H1 (cell line): ENCODE measurements around the gene CEP192. TPM values are rescaled to one million over a fixed set of nuclear protein-coding genes. Genes with fewer than 3 reads are reported as not detected.
"Not testable (repeated sequence)": the region's sequence is repeated elsewhere in the genome, so short reads cannot be mapped to it uniquely, and the experiment has no call there.

Experiments
- CTCF ChIA-PET: fragments of 300-600 bp; sonication (Branson Sonifier 250); formaldehyde crosslinking; loops from one replicate; lab custom pipeline; 2021; ENCODE audit not compliant: partially characterized antibody; lab: Charles Lee
- POLR2A ChIA-PET: fragments of 300-600 bp; sonication (Branson Sonifier 250); formaldehyde crosslinking; loops from one replicate; lab custom pipeline; 2021; ENCODE audit warnings: inconsistent platforms; ENCODE audit not compliant: partially characterized antibody; lab: Charles Lee
- DNase-seq, 2 experiments: peaks; one replicate each; pipeline versions ENCODE4 v3.0.0 to v3.0.0-alpha.2; 2010 to 2022; ENCODE audit warnings: low spot score in 2 of 2, low read depth in 1 of 2, mixed read lengths in 1 of 2
- FAIRE-seq: peaks from 2 replicates; lab custom pipeline; 2011; peaks lifted over from hg19 to GRCh38; lab: Jason Lieb, UNC
- H2AFZ ChIP-seq: 2 replicates; pipeline ENCODE4 v1.8.1; 2012; ENCODE audit warnings: low read length, inconsistent platforms
- H2AK5ac ChIP-seq: 2 replicates; pipeline ENCODE4 v1.6.1; 2013; ENCODE audit warnings: low read depth, low read length
- H2BK120ac ChIP-seq: replicated peaks from 2 replicates; pipeline ENCODE3; 2013; ENCODE audit warnings: low read depth, low read length, inconsistent platforms
- H2BK12ac ChIP-seq: 2 replicates; pipeline ENCODE4 v1.6.1; 2013; ENCODE audit warnings: low read depth, low read length
- H2BK15ac ChIP-seq: 2 replicates; pipeline ENCODE4 v1.6.1; 2013; ENCODE audit warnings: low read length
- H2BK20ac ChIP-seq: 2 replicates; pipeline ENCODE4 v1.6.1; 2013; ENCODE audit warnings: low read length
- H2BK5ac ChIP-seq: 2 replicates; pipeline ENCODE4 v1.6.1; 2013; ENCODE audit warnings: low read depth, low read length
- H3K14ac ChIP-seq: 2 replicates; pipeline ENCODE4 v1.6.1; 2013; ENCODE audit warnings: inconsistent platforms; ENCODE audit not compliant: insufficient read length
- H3K18ac ChIP-seq: 2 replicates; pipeline ENCODE4 v1.6.1; 2013; ENCODE audit warnings: low read length; ENCODE audit errors: extremely low read depth
- H3K23ac ChIP-seq: 2 replicates; pipeline ENCODE4 v1.6.1; 2013; ENCODE audit warnings: inconsistent platforms; ENCODE audit not compliant: insufficient read length
- H3K23me2 ChIP-seq: 2 replicates; pipeline ENCODE4 v1.6.1; 2013; ENCODE audit warnings: low read depth, low read length
- H3K27ac ChIP-seq: 2 replicates; pipeline ENCODE4 v1.6.1; 2011; ENCODE audit warnings: low read depth, low read length, inconsistent platforms
- H3K27me3 ChIP-seq, 4 experiments: replicated peaks in 1 of 4; 1 replicate in 1 of 4; 2 replicates in 3 of 4; pipeline versions ENCODE4 v1.6.1 to v1.8.1; 2011 to 2013; ENCODE audit warnings: low read length in 3 of 4, mild to moderate bottlenecking in 3 of 4, inconsistent platforms in 2 of 4, mixed read lengths in 2 of 4, moderate library complexity in 1 of 4; ENCODE audit not compliant: control insufficient read depth in 3 of 4, insufficient read depth in 3 of 4; ENCODE audit errors: extremely low read depth in 1 of 4
- H3K36me3 ChIP-seq, 4 experiments: 2 replicates each; pipeline versions ENCODE4 v1.6.1 to v1.8.1; 2011 to 2013; ENCODE audit warnings: mild to moderate bottlenecking in 4 of 4, low read length in 3 of 4, moderate library complexity in 2 of 4, control low read depth in 1 of 4, inconsistent platforms in 1 of 4; ENCODE audit not compliant: insufficient read depth in 4 of 4, control insufficient read depth in 2 of 4
- H3K4ac ChIP-seq: replicated peaks from 2 replicates; pipeline ENCODE3; 2013; ENCODE audit warnings: low read length, low read depth, mixed read lengths, inconsistent platforms; ENCODE audit not compliant: insufficient read length
- H3K4me1 ChIP-seq, 4 experiments: replicated peaks in 1 of 4; 1 replicate in 1 of 4; 2 replicates in 3 of 4; pipeline versions ENCODE4 v1.6.1 to v1.8.1; 2011 to 2013; ENCODE audit warnings: low read length in 3 of 4, inconsistent platforms in 2 of 4, mixed read lengths in 1 of 4; ENCODE audit not compliant: insufficient read depth in 4 of 4, control insufficient read depth in 3 of 4
- H3K4me2 ChIP-seq, 2 experiments: 2 replicates each; pipeline versions ENCODE4 v1.6.1 to v1.8.1; 2011 to 2013; ENCODE audit warnings: low read depth in 2 of 2, low read length in 2 of 2, control low read depth in 1 of 2, inconsistent platforms in 1 of 2, mild to moderate bottlenecking in 1 of 2; ENCODE audit not compliant: insufficient read depth in 1 of 2
- H3K4me3 ChIP-seq, 4 experiments: fragments of 200-600, 300-600 bp in 1 of 4; sonication (generic), shearing (Covaris generic), sonication (Bioruptor Twin) in 1 of 4; 2 replicates each; pipeline versions ENCODE4 v1.5.1 to v1.8.1; 2011 to 2016; ENCODE audit warnings: low read length in 4 of 4, low read depth in 3 of 4, control low read depth in 2 of 4, inconsistent platforms in 2 of 4, mild to moderate bottlenecking in 2 of 4, mixed read lengths in 1 of 4, moderate library complexity in 1 of 4; ENCODE audit not compliant: insufficient read depth in 2 of 4; ENCODE audit errors: extremely low read depth in 1 of 4
- H3K56ac ChIP-seq: replicated peaks from 2 replicates; pipeline ENCODE3; 2013; ENCODE audit warnings: low read depth, mild to moderate bottlenecking, mixed read lengths, low read length, inconsistent platforms; ENCODE audit not compliant: insufficient read length
- H3K79me1 ChIP-seq: 2 replicates; pipeline ENCODE4 v1.6.1; 2013; ENCODE audit warnings: low read depth, low read length, control low read depth
- H3K79me2 ChIP-seq, 2 experiments: 2 replicates each; pipeline versions ENCODE4 v1.6.1 to v1.8.1; 2012 to 2013; ENCODE audit warnings: low read length in 2 of 2, mild to moderate bottlenecking in 2 of 2, inconsistent platforms in 1 of 2; ENCODE audit not compliant: insufficient read depth in 2 of 2, control insufficient read depth in 1 of 2
- H3K9ac ChIP-seq, 4 experiments: replicated peaks in 1 of 4; 1 replicate in 1 of 4; 2 replicates in 3 of 4; pipeline versions ENCODE4 v1.6.1 to v1.8.1; 2011 to 2013; ENCODE audit warnings: low read depth in 3 of 4, low read length in 3 of 4, control low read depth in 2 of 4, mild to moderate bottlenecking in 2 of 4, moderate library complexity in 2 of 4, inconsistent platforms in 1 of 4; ENCODE audit errors: extremely low read depth in 1 of 4
- H3K9me3 ChIP-seq, 2 experiments: 2 replicates each; pipeline versions ENCODE4 v1.6.1 to v1.8.1; 2012 to 2013; ENCODE audit warnings: mild to moderate bottlenecking in 2 of 2, moderate library complexity in 2 of 2, control low read depth in 1 of 2, inconsistent platforms in 1 of 2, low read depth in 1 of 2, low read length in 1 of 2, mixed read lengths in 1 of 2; ENCODE audit not compliant: insufficient read depth in 2 of 2
- H4K20me1 ChIP-seq, 2 experiments: replicated peaks in 1 of 2; 2 replicates each; pipeline versions ENCODE3 to v1.8.1; 2011 to 2013; ENCODE audit warnings: inconsistent platforms in 2 of 2, low read length in 2 of 2, mild to moderate bottlenecking in 1 of 2; ENCODE audit not compliant: insufficient read depth in 2 of 2, control insufficient read depth in 1 of 2
- H4K5ac ChIP-seq: 2 replicates; pipeline ENCODE4 v1.6.1; 2013; ENCODE audit warnings: low read length, low read depth, mixed read lengths, inconsistent platforms; ENCODE audit not compliant: insufficient read length
- H4K8ac ChIP-seq: 2 replicates; pipeline ENCODE4 v1.8.0; 2013; ENCODE audit warnings: mild to moderate bottlenecking, moderate library complexity, low read length, inconsistent platforms; ENCODE audit not compliant: insufficient read depth; ENCODE audit errors: extremely low read depth
- H4K91ac ChIP-seq: replicated peaks from 2 replicates; pipeline ENCODE3; 2013; ENCODE audit warnings: low read length, mixed read lengths, inconsistent platforms; ENCODE audit not compliant: insufficient read length
- WGBS, 2 experiments: shearing (Covaris generic) in 1 of 2; methylation state at CpG; one replicate each; pipeline versions ENCODE4 v1.1.6 to v1.1.7; 2013 to 2015; ENCODE audit warnings: low lambda C conversion rate in 2 of 2, mixed read lengths in 2 of 2, inconsistent platforms in 1 of 2, low coverage in 1 of 2, missing lambda C conversion rate in 1 of 2; ENCODE audit not compliant: insufficient replicate concordance in 2 of 2, insufficient coverage in 1 of 2, insufficient read length in 1 of 2; ENCODE audit errors: extremely low coverage in 1 of 2, missing lambda C conversion rate in 1 of 2; 5-methylcytosine and 5-hydroxymethylcytosine counted together
- polyA plus RNA-seq, 7 experiments: library from polyadenylated mRNA; depleted of rRNA in 3 of 7; stranded (reverse) in 5 of 7; unstranded in 2 of 7; fragments of >200 nt in 5 of 7; fragments of 200-250 nt in 2 of 7; gene quantifications; 1 replicate in 5 of 7; 2 replicates in 1 of 7; 4 replicates in 1 of 7; pipeline versions ENCODE4 v1.2.1 to v1.2.3, GENCODE V29; 2011 to 2013; ENCODE audit warnings: missing spikeins in 2 of 7, mixed read lengths in 2 of 7
- total RNA-seq: library from RNA; stranded (reverse); fragmentation: NEBNext Ultra II Directional; extraction: Animal tissue kit (Norgen Biotek cat#: 25700); gene quantifications from 2 replicates; pipeline ENCODE4 v1.2.1, GENCODE V29; 2021

The CEP192 gene
- total and polyA plus RNA-seq, 2 of the 8 experiments (the other 6 are each of a cell fraction or from before 2014, with no cell fraction given), result 13.4 to 23.1 TPM

DNA sequence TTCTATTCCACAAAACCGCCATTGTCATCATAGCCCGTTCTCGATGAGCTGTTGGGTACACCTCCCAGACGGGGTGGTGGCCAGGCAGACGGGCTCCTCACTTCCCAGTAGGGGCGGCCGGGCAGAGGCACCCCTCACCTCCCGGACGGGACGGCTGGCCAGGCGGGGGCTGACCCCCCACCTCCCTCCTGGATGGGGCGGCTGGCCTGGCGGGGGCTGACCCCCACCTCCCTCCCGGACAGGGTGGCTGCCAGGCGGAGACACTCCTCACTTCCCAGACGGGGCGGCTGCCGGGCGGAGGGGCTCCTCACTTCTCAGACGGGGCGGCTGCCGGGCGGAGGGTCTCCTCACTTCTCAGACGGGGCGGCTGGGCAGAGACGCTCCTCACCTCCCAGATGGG is 106.9 kb downstream of the CEP192 start:
- H3K56ac ChIP-seq, H3K4me2 ChIP-seq, H4K91ac ChIP-seq, H3K79me1 ChIP-seq, H4K5ac ChIP-seq, CTCF ChIA-PET, H3K27ac ChIP-seq, H3K27me3 ChIP-seq, H3K14ac ChIP-seq, H2AFZ ChIP-seq, H4K20me1 ChIP-seq, H3K18ac ChIP-seq, H3K4me3 ChIP-seq, H2AK5ac ChIP-seq, H2BK5ac ChIP-seq, H3K4me1 ChIP-seq, DNase-seq, H3K4ac ChIP-seq, H3K9me3 ChIP-seq, POLR2A ChIA-PET, H2BK20ac ChIP-seq, H2BK12ac ChIP-seq, H4K8ac ChIP-seq, H3K79me2 ChIP-seq, H3K23ac ChIP-seq, H2BK120ac ChIP-seq, H3K23me2 ChIP-seq, FAIRE-seq, H2BK15ac ChIP-seq, H3K9ac ChIP-seq: not testable (repeated sequence)
- peaks cover 22 to 41% (median 40%) of the 10 kb centered on the region in 4 experiments for H3K36me3 ChIP-seq
- WGBS, 2 experiments, result 96% methylated on average over 11 of the region's 26 CpGs; no CpG with 5 or more reads in 1 of the 2 experiments
